NK-92 treated with Interleukin-12 subunit alpha and Interleukin-12 subunit beta, amount 100 ng/mL, for 24 hours (cell line): Measurements from ENCODE around the gene CALY.
A peak's percentile ranks its signal among the peaks of the same experiment; 100 is the strongest.

Experiments
- DNase-seq: peaks from one replicate; lab custom pipeline; 2025; lab: John Stamatoyannopoulos, UW

CALY gene

DNA sequence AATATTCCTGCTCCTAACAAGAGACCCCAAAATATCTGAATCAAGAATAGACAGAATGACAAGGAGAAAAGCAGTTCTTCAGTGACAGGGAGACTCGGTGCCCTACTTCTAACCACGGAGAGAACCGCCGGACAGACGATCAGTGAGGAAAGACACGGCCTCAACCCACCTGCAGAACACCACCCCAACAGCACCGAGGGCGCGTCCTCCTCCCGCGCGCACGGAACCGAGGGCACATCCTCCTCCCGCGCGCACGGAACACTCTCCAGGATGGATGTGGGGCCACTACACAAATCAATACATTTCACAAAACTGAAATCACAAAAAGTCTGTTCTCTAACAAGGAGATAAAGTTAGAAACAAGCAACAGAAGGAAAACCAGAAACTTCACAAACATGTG is 50.3 kb downstream of the CALY start:
- no peak for DNase-seq

DNA sequence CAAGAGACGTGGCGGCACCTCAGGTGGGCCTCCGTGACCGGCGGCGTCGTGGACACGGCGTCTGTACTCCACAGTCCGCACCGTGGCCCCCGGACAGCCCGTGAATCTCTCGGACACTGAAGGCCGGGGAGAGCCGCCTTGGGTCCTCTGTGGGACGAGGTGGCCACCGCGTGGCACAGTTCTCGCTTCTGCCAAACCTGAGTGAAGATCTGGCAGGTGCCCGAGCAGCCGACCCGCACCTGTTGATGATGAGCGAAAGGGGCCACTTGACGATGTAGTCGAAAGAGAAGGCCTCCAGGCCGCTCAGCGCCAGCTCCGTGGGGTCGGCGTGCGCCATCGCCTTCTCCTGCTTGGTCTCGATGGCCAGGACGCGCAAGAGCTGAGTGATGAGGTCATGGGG is 51.5 kb downstream of the CALY start:
- DNase-seq: no peak

DNA sequence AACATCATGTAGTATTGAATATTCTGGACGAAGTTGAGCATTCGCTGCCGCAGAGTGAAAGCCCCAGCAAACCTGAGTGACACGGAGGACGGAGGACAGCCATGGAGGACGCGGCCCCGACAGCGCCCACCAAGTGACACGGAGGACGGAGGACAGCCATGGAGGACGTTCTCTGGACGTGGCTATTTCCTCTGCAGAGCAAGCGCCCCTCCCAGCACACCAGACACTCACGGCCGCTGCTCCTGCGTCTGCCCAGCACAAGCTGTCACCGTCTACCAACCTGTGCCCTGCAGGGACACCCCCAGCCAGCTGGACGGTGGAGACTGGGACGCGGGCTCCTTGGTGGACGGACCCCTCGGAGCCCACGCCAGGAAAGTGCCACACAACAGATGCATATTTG is 52.8 kb downstream of the CALY start:
- DNase-seq: no peak

DNA sequence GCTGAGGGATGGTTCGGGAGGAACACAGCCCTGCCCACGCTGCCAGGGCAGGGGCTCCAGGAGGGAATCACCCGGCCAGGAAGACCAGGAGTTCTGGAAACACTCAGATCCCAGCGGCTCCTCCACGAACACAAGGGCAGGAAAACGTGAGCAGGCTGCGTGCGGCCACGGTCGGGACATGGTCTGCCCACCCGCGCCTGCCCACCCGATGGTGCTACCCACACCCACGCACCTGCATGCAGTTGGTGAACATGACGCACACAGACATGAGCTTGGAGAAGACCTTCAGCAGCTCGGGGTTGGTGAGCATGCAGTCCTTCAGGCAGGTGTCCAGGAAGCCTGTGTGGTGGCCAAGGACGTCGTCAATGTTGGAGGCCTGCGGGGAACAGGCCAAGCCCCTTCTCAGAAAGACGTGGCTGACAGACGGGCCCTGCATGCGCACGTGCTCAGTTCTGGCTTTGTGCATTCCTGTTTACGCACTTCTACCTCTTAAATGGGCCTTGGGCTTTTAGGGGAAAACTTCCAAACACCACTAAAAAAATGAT is 53.8 kb downstream of the CALY start:
- DNase-seq: no peak

DNA sequence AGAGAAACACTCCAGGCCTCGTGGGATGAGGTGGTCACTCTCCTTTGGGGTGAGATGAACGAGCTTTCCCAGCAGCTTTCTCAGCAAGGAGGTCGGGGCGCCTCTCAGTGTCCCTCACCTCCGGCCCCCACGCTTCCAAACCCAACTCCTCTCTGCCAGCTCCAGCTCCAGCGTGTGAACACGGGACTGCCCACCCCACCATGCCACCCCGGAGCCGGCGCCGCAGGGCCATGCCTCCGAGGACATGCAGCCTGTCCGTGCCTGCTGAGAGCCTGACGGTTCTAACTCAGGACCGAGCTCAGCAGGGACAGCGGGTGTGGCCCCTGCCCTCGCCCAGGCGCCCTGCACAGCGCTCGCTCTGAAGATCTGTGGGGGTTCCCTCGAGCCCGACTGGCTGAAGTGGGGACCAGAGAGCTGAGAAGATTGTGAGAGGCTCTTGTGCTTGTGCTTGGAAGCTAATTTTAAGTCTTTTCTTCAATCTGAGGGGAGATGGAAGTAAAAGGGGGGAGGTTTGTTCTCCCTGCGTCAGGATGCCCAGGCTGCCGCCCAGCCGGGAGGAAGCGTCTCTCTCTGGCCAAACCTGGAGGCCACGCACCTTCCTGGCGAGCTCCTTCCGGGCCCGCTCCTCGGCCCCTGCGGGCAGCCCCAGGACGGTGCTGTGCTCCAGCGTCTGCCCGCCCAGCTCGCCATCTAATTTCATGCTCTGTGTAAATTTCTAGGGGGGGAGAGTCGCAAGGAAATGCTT is 54.9 kb downstream of the CALY start:
- DNase-seq: no peak

DNA sequence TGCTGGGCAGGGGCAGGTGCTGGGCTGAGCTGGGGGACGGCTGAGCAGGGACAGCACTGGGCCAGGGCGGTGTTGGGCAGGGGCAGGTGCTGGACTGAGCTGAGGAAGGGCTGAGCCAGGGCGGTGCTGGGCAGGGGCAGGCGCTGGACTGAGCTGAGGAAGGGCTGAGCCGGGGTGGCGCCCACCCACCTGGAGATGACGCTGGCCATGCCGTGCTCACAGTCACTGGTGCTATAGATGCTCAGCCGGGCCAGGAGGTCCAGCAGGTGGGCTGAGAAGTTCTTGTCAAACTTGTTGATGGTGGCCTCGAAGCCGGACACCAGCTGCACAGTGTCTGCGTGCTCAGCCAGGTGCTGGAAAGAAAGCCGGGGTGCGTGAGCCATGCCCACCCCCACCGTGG is 55.6 kb downstream of the CALY start:
- no peak for DNase-seq

DNA sequence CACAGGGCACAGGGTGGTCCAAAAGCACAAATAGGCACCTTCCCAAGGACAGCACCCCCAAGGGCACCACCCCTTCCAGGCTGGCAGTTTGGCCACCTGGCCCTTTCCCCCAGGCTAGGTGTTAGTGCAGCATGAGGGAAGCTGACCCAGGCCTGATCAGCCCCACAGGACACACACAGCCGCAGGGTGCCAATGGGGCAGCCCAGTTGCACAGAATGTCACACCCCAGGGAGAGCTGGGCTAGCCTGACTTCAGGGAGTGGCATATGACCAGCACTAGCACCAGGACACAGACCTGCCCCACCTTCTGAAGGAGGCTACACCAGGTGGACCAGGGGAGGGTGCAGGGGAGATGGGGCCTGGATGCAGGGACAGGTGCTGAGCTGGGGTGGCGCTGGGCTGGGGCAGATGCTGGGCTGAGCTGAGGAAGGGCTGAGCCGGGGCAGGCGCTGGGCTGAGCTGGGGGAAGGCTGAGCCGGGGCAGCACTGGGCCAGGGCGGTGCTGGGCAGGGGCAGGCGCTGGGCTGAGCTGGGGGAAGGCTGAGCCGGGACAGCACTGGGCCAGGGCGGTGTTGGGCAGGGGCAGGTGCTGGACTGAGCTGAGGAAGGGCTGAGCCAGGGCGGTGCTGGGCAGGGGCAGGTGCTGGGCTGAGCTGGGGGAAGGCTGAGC is 56.2 kb downstream of the CALY start:
- DNase-seq: no peak

DNA sequence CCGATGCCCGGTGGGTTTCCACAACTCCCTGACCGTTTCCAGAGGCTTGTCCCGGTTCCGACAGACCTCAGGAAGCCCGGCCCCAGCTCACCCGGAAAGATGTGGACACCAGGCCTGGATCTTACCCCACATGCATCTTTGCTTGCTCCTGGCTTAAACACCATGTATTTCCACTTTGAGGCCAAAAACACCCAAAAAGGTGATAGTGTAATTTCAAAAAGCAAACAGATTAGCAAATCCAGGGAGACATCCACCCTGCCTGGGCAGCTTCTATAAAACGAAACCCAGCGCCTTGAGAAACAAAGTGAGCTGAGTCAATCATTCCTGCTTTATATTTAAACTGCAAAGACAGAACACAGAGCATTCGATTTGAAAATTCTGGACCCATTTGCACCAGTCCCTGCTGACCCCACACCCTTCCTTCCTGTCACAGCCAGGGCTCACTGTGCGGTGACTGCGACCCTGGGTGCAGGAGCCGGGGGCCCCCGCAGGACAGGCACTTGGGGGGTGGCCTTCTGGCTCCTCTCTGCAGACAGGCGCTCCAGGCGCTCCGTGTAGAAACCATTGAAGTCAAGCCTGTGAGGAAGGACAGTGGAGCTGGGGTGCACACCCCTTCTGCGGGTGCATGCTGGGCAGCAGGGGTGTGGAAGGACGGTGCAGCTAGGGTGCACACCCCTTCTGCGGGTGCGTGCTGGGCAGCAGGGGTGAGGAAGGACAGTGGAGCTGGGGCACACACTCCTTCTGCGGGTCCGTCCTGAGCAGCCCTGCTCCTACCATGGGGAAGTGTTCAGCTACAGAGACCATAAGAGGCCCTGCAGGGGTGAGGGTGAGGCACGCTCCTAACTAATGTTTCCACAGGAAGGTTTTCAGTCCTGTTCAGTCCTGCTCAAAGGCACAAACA is 57.1 kb downstream of the CALY start:
- no peak for DNase-seq

DNA sequence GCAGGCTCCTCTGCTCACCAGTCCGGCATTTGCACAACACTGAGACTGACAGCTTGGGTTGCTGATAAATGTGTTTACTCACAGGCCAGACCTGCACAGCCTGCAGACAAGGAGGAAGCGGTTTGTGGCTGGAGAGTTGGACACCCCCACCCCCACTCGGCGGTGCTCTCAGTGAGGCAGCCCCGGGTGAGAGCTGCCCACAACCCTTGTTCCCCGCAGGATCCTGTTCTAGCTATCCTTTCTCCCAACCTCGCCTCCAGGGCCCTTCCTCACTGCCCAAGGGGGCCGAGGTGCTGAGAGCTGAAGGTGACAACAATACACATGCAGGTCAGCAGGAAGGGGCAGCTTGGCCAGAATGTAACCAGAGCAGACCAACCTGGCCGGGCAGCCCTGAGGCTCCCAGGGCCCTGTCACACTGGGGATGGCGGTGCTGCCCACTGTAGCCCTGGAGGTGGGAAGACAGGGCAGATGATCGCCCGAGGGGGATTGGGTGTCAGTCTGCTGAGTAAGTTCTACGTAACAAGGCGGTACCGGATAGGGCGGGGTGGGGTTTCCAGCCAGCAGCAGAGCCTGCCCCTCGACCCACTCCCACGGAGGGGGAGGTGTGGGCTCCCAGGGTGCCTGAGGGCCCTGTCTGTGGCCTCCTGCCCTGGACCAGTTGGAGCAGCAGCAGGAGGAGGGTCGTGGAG is 58.0 kb downstream of the CALY start:
- DNase-seq: peak; percentile 85

DNA sequence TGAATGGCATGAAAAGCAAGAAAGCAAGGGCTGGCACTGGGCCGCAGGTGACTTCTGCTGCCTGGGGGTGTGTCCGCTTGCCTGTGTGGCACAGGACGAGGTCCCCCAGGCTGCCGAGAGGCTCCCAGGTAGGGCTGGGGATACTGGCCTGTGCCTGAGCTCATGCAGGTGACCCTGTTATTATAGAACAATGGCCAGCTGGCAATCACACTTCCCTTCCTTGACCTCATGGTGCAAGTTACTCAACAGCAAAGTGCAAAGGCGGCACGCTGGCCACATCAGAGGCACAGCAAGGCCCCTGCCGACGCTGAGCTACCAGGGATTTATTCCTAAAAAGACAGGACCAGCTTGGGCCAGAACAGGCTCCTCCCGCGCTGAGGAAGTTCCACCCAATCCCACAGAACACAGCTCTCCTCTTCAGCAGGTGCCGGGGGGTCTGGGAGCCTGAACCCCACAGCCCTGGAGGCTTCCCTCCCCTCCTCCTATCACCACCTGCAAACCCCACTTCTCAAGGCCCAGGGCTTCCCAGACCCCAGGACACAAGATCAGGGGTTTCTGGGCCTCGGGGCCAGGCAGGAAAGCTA is 58.6 kb downstream of the CALY start:
- DNase-seq: no peak

DNA sequence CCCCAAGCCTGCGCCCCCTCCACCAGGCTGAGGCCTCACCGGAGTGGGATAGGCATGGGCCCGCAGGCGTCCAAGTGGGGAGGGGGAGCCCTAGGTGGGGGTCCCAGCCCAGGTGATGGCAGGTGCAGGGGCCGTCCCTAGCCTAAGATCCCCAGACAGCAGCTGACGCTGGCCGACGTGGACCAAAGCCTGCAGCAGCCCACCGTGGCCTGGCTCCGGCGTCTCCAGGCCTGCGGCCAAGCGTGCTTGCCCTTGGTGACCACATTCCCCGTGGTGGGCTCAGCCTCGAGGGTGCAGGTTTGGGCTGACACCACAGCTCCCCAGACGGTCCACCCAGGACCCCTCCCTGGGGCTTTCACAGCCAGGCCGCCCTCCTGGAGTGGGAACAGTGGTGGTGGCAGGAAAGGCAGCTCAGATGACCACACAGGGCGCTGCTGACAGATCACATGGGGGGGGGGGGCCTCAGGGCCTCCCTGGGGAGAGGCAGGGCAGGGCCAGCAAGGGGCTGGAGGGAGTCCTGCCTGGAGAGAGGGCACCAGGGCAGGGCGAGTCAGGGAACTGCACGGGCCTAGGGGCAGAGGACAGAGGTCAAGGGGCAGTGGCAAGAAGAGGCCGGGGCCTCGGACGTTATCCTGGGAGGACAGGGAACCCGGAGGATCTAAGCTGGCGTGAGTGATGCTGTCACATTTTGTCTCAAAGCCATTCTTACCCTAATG is 59.3 kb downstream of the CALY start:
- no peak for DNase-seq

DNA sequence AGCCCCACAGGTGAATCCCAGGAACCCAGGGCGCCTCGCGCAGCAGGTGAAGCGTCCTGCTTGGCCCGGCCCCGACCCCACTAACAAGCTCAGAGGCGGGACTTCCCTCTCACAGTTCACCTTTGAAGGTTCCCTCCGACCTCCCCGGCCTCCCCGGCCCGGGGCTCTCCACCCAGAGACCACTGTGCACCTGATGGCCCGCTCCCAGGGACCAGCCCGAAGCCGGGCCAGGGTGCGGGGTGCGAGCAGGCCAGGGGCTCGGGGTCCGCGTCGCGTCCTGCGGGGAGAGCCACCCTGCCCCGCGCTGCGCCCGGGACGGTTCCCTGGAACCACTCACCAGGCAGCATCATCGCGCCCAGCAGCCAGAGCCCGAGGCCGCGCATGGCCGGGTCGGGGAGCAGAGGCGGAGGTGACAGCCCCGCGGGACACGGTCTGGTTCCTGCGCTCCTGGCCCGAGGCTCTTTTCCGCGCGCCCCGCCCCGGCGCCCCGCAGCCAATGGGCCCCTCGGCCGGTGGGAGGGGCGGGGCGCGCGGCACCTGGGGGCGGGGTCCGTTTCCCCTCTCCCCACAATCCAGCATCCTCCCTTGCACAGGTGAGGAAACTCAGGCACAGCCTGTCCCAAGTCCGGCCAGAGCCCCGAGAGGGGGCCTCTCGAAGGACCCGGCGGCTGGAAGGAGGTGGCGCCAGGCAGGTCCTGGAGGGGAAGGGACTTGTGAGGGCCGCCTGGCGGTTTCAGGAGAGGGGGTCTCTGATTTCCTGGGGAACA is 60.1 kb downstream of the CALY start, which contains the start of gene ADAM8:
TSS of gene ADAM8 (minus strand) at position 434 of the 767 bp plus-strand sequence. CDS start at position 383, 51 bp downstream.
- no peak for DNase-seq

DNA sequence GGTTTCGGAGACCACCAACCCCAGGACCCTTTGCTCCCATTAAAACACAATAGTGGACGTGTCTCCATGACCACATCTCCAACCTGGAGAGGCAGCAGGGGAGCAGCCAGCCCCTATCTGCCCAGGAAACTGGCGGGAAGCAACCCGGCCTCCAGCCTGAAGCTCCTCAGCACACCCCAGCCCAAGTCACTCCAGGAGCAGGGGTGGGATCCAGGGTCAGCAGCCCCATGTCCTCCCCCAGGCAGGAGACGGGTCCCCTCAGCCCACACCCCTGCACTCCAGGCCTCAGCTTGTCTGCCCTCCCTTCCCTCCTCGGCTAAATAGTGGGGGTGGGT is 60.6 kb downstream of the CALY start:
- DNase-seq: no peak

DNA sequence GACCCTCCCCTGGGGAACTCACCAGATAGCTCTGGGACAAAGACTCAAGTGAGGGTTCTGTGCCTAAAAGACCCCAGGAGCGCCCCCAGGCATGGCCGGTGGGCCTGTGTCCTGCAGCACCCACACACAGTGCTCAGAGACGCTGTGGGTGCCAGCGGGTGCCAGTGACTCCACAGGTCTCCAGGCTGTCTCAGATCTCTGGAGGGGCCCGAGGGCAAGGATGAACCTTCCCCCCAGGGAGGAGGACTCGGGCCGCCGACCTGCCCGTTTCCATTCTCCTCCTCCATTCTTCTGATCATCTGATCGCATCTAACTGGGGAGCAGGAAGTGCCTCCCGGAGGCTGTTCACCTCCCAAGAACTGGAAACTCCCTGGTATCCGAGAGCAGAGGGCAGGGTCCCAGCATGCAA is 61.0 kb downstream of the CALY start:
- no peak for DNase-seq

DNA sequence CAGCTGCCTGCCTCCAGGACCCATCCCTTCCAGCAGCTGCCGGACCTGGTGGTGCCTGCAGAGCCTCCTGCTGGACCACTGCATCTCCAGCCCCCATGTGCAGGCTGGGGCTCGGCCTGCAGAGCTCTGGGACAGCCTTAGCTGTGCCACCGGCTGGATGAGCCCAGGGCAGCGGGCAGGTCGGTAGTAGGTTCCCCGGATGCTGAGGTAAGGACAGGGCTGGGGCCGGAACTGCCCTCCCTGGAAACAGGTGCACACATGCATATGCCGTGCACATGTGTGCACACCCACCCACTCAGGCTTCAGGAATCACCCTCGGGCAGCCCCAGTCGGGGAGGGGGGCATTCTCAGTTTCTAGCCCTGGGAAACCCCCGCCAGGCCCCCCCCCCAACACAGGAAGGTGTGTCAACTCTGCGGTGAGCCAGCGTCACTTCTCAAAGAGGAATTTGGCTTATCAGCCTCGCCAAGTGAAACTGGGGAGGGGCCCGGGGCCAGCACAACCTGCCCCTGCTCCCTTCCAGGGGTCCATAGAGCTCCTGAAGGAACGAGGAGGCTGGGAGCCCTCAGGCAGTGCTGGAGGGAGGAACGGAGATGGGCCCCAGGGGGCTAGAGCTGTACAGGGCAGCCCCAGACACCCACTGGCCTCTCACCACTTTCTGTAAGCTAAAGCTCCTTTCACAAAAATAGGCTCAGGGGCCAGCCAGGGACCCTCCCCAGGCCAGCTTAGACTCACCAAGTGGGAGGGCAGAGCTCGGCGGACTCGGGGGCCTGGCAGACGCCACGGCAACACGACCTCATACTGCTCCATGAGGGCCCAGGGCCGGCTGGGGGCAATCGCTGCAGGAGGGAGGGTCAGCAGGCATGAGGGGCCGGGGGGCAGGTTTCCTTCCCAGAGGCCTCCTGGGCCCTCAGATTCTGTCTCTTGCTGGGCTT is 61.7 kb downstream of the CALY start:
- DNase-seq: peak; percentile 23
